ENCODE data around the gene CNTN6.

- TF ChIP-seq CTCF (IDR thresholded peaks at IDR 0.05) = no peak
- TF ChIP-seq, protein P1, sequence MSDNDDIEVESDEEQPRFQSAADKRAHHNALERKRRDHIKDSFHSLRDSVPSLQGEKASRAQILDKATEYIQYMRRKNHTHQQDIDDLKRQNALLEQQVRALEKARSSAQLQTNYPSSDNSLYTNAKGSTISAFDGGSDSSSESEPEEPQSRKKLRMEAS (CRISPR knock-in tag; IDR thresholded peaks at IDR 0.05) = no peak
- no peak for TF ChIP-seq ZNF416 (CRISPR knock-in tag; IDR thresholded peaks at IDR 0.05)
- no peak for TF ChIP-seq ATF3 (CRISPR knock-in tag; conservative IDR thresholded peaks at IDR 0.05)
- TF ChIP-seq USF1 (CRISPR knock-in tag; IDR thresholded peaks at IDR 0.05) = no peak
- TF ChIP-seq ZNF281 (CRISPR knock-in tag; IDR thresholded peaks at IDR 0.05) = no peak
- TF ChIP-seq CREB1 (CRISPR knock-in tag; IDR thresholded peaks at IDR 0.05) = no peak
- no peak for TF ChIP-seq ESRRA (CRISPR knock-in tag; IDR thresholded peaks at IDR 0.05; ENCODE audit: borderline replicate concordance)
- TF ChIP-seq CREM (CRISPR knock-in tag; IDR thresholded peaks at IDR 0.05) = no peak
- TF ChIP-seq RELA (CRISPR knock-in tag; IDR thresholded peaks at IDR 0.05; ENCODE audit: borderline replicate concordance) = no peak
Measured at GRCh38 chr3:1447452-1447851, 354.6 kb downstream of the CNTN6 start.
